GM12878 (cell line): Measurements from ENCODE around the gene PHLDB1. TPM values are rescaled to one million over a fixed set of nuclear protein-coding genes. Genes with fewer than 3 reads are reported as not detected.

Experiments
- ATAC-seq: fragments of 200-7000 bp; cut with Tn5 transposase; 3 replicates; pipeline ENCODE4 v1.9.1; 2020; ENCODE audit warnings: mild to moderate bottlenecking, moderate library complexity
- BruUV-seq: library from RNA; stranded (reverse); fragments of 400-500 nt; replicated peaks from 2 replicates; lab custom pipeline; 2021; lab: Mats Ljungman, UMichigan
- CTCF ChIA-PET: fragments of 300-600 bp; sonication (Branson Sonifier 250); formaldehyde crosslinking; extraction: SDS; loops from one replicate; lab custom pipeline; 2021; ENCODE audit warnings: inconsistent platforms; lab: Yijun Ruan, JAX
- POLR2A ChIA-PET: fragments of 350-600 bp; formaldehyde crosslinking; extraction: SDS; loops from one replicate; lab custom pipeline; 2021; ENCODE audit warnings: inconsistent platforms; lab: Charles Lee
- RAD21 ChIA-PET: fragments of 300-600 bp; sonication (Branson Sonifier 250); formaldehyde crosslinking; loops from one replicate; lab custom pipeline; 2023; ENCODE audit warnings: antibody characterized with exemption; ENCODE audit not compliant: unreplicated experiment; lab: Charles Lee
- SMC1A ChIA-PET: fragments of 300-600 bp; sonication (Branson Sonifier 250); formaldehyde crosslinking; loops from one replicate; lab custom pipeline; 2023; ENCODE audit not compliant: unreplicated experiment, uncharacterized antibody; lab: Charles Lee
- DNase-seq: peaks from one replicate; pipeline ENCODE4 v3.0.0-alpha.2; 2011; ENCODE audit warnings: low read depth, low spot score
- FAIRE-seq: peaks from 3 replicates; lab custom pipeline; 2011; peaks lifted over from hg19 to GRCh38; lab: Jason Lieb, UNC
- H2AFZ ChIP-seq: 2 replicates; pipeline ENCODE4 v1.6.0; 2011; ENCODE audit warnings: low read depth, low read length, control low read depth; ENCODE audit not compliant: control insufficient read depth
- H3K27ac ChIP-seq: 2 replicates; pipeline ENCODE4 v1.5.1; 2011; ENCODE audit warnings: control low read depth; ENCODE audit not compliant: control insufficient read depth, insufficient read depth
- H3K27me3 ChIP-seq, 2 experiments: replicated peaks in 1 of 2; 2 replicates each; pipeline versions ENCODE4 v1.6.0 to v1.6.1; 2011; ENCODE audit warnings: low read length in 1 of 2; ENCODE audit not compliant: control insufficient read depth in 2 of 2, insufficient read depth in 2 of 2
- H3K36me3 ChIP-seq, 2 experiments: 2 replicates each; pipeline ENCODE4 v1.5.1; 2011; ENCODE audit warnings: low read length in 1 of 2; ENCODE audit not compliant: control insufficient read depth in 2 of 2, insufficient read depth in 2 of 2
- H3K4me1 ChIP-seq: 2 replicates; pipeline ENCODE4 v1.6.1; 2011; ENCODE audit warnings: mild to moderate bottlenecking, low read length, moderate library complexity, mixed read lengths; ENCODE audit not compliant: control insufficient read depth, insufficient read depth
- H3K4me2 ChIP-seq: 2 replicates; pipeline ENCODE4 v1.6.0; 2011; ENCODE audit warnings: control low read depth; ENCODE audit not compliant: control insufficient read depth, insufficient read depth
- H3K4me3 ChIP-seq: fragments of 200-600 bp; sonication (generic); 2 replicates; pipeline ENCODE4 v1.5.1; 2016
- H3K79me2 ChIP-seq: 2 replicates; pipeline ENCODE4 v1.6.0; 2011; ENCODE audit warnings: low read length; ENCODE audit not compliant: control insufficient read depth, insufficient read depth
- H3K9ac ChIP-seq: 2 replicates; pipeline ENCODE4 v1.8.0; 2011; ENCODE audit warnings: low read length, control low read depth, mixed read lengths; ENCODE audit not compliant: control insufficient read depth, insufficient read depth
- H3K9me3 ChIP-seq: replicated peaks from 3 replicates; pipeline ENCODE4 v1.5.1; 2011; ENCODE audit warnings: mild to moderate bottlenecking, low read length; ENCODE audit not compliant: control insufficient read depth, insufficient read depth
- H4K20me1 ChIP-seq: 2 replicates; pipeline ENCODE4 v1.6.0; 2011; ENCODE audit not compliant: control insufficient read depth, insufficient read depth
- MYB ChIP-seq: fragments of 150-350 bp; IDR thresholded peaks from 2 replicates; pipeline ENCODE4 v1.6.1; 2014; ENCODE audit warnings: mild to moderate bottlenecking, low read depth, low read length, borderline replicate concordance
- NR2C1 ChIP-seq: fragments of 450-650 bp; IDR thresholded peaks from 2 replicates; pipeline ENCODE4 v1.6.1; 2017; ENCODE audit warnings: antibody characterized with exemption, mild to moderate bottlenecking, moderate library complexity
- NR2F1 ChIP-seq: fragments of 450-650 bp; conservative IDR thresholded peaks from 2 replicates; pipeline ENCODE4 v1.6.1; 2017; ENCODE audit warnings: mild to moderate bottlenecking
- RAD21 ChIP-seq: IDR thresholded peaks from 2 replicates; pipeline ENCODE4 v1.6.1; 2011; ENCODE audit warnings: mild to moderate bottlenecking, low read depth, low read length, moderate library complexity; ENCODE audit not compliant: insufficient read depth
- SMAD1 ChIP-seq: fragments of 450-650 bp; IDR thresholded peaks from 2 replicates; pipeline ENCODE4 v1.6.1; 2018; ENCODE audit warnings: mild to moderate bottlenecking, low read depth; ENCODE audit not compliant: partially characterized antibody
- SMAD5 ChIP-seq: IDR thresholded peaks from 2 replicates; pipeline ENCODE4 v1.6.1; 2016; ENCODE audit warnings: antibody characterized with exemption, low read depth
- ZBED1 ChIP-seq: IDR thresholded peaks from 2 replicates; pipeline ENCODE4 v1.6.1; 2016; ENCODE audit warnings: borderline replicate concordance
- ZNF384 ChIP-seq: IDR thresholded peaks from 2 replicates; pipeline ENCODE4 v1.6.1; 2012; ENCODE audit warnings: low read depth, mild to moderate bottlenecking, low read length, improper control_type of control experiment, borderline replicate concordance
- WGBS: methylation state at CpG from one replicate; pipeline ENCODE4 v1.1.6; 2016; ENCODE audit warnings: low lambda C conversion rate; ENCODE audit not compliant: insufficient replicate concordance, insufficient coverage; ENCODE audit errors: missing lambda C conversion rate; 5-methylcytosine and 5-hydroxymethylcytosine counted together
- in situ Hi-C: fragments of 300-500 bp; cut with MboI; formaldehyde crosslinking; loops from 9 replicates; pipeline ENCODE4 v1.14.3; 2018; ENCODE audit warnings: mixed read lengths
- intact Hi-C: fragments of 100-400 bp; cut with micrococcal nuclease; formaldehyde crosslinking; loops from one replicate; pipeline ENCODE4 v1.14.2; 2022; ENCODE audit not compliant: unreplicated experiment
- polyA plus RNA-seq, 11 experiments: library from polyadenylated mRNA; depleted of rRNA in 4 of 11; unstranded in 6 of 11; stranded (reverse) in 5 of 11; fragments of >200 nt; fragmentation: Nextera tagmentation in 4 of 11; fragmentation: Illumina TruSeq in 1 of 11; extraction: Ambion mirVana in 4 of 11; extraction: Trizol in 1 of 11; gene quantifications; 1 replicate in 1 of 11; 2 replicates in 10 of 11; pipeline versions ENCODE4 v1.2.1 to v1.2.3, GENCODE V29; 2011 to 2016; ENCODE audit warnings: inconsistent platforms in 2 of 11, missing spikeins in 2 of 11, low read depth in 1 of 11
- total RNA-seq, 4 experiments: library from RNA; depleted of rRNA in 3 of 4; stranded (reverse); fragments of >200 nt in 3 of 4; fragmentation: Illumina TruSeq in 1 of 4; extraction: Trizol in 1 of 4; gene quantifications; 2 replicates each; pipeline versions ENCODE4 v1.2.1 to v1.2.3, GENCODE V29; 2013 to 2021
- TF ChIP-seq, protein P1 (sequence below), 3 experiments: IDR thresholded peaks in 2 of 3; conservative IDR thresholded peaks in 1 of 3; 2 replicates each; pipeline ENCODE4 v1.5.1; 2011; ENCODE audit warnings: low read depth in 3 of 3, low read length in 3 of 3, mild to moderate bottlenecking in 3 of 3, control low read depth in 2 of 3, moderate library complexity in 2 of 3, inconsistent platforms in 1 of 3, mixed read lengths in 1 of 3; ENCODE audit not compliant: control insufficient read depth in 2 of 3, insufficient read depth in 1 of 3; ENCODE audit errors: extremely low read depth in 1 of 3
- TF ChIP-seq, protein P2 (sequence below): IDR thresholded peaks from 2 replicates; pipeline ENCODE4 v1.6.1; 2012; ENCODE audit warnings: mild to moderate bottlenecking, low read depth, low read length

Gene PHLDB1
- total and polyA plus RNA-seq, 10 of the 15 experiments (the other 5 are each of a cell fraction or from before 2014, with no cell fraction given), result 0.03 to 0.26 (median 0.18) TPM; not detected in 4

DNA sequence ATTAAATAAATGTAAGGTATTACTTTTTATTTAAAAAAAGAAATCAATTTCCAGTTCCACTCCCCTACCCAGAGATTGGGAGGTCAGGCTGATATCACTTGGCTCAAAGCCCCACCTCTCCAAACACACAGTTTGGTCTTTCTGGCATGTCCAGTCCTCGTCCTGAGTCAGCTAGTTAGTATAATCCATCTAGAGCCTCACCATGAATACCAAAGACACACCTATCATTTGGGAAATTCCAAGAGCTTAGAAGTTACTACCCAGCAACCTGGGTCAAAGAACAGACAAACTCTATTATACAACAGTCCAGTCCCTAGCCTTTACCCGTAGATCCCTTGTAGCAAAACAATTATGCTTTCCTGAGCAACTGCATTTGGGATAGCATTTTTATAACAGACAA, 62.6 kb downstream of the PHLDB1 start:
- SMC1A ChIA-PET, result interaction anchor here (0.6 to 1.1 kb wide), 2 partner anchors 13 to 114 kb away, joined by 3 read pairs; no protein-coding TSS in a partner anchor
- WGBS, result 35% methylated on average over 2 of the region's 2 CpGs
- Histone ChIP-seq H3K9me3 (no peaks in the 10 kb centered on the region; the same call in 2 of the 3 replicates), H3K4me1 (no peaks in the 10 kb centered on the region), H3K36me3 (no peaks in the 10 kb centered on the region), H4K20me1 (no peaks in the 10 kb centered on the region), H3K79me2 (no peaks in the 10 kb centered on the region), H3K9ac (no peak overlapping the region), H2AFZ (no peak overlapping the region), H3K27me3 (peaks cover 0 to 2% of the 10 kb centered on the region in 2 experiments; a peak in 2 of 4 replicates), H3K4me2 (no peak overlapping the region), H3K27ac (no peak overlapping the region), H3K4me3 (no peak overlapping the region)
- RAD21 ChIA-PET, result no interaction called here
- intact Hi-C loops (no loop called here), in situ Hi-C loops (no loop called here)
- BruUV-seq, result no TSS peak
- ATAC-seq (no peak), FAIRE-seq (no peak), DNase-seq (no peak)
- POLR2A ChIA-PET, result interaction anchor here (0.6 kb wide), 1 partner anchor 424 kb away, joined by 3 read pairs; no protein-coding TSS in a partner anchor
- CTCF ChIA-PET, result interaction anchor here (0.5 to 1.3 kb wide), 2 partner anchors 11 to 572 kb away, joined by 3 read pairs; no protein-coding TSS in a partner anchor
- TF ChIP-seq MYB (no peak), NR2C1 (no peak), SMAD5 (no peak), RAD21 (no peak), SMAD1 (no peak), ZNF384 (no peak), NR2F1 (no peak), ZBED1 (no peak)
- TF ChIP-seq, protein P1, sequence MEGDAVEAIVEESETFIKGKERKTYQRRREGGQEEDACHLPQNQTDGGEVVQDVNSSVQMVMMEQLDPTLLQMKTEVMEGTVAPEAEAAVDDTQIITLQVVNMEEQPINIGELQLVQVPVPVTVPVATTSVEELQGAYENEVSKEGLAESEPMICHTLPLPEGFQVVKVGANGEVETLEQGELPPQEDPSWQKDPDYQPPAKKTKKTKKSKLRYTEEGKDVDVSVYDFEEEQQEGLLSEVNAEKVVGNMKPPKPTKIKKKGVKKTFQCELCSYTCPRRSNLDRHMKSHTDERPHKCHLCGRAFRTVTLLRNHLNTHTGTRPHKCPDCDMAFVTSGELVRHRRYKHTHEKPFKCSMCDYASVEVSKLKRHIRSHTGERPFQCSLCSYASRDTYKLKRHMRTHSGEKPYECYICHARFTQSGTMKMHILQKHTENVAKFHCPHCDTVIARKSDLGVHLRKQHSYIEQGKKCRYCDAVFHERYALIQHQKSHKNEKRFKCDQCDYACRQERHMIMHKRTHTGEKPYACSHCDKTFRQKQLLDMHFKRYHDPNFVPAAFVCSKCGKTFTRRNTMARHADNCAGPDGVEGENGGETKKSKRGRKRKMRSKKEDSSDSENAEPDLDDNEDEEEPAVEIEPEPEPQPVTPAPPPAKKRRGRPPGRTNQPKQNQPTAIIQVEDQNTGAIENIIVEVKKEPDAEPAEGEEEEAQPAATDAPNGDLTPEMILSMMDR (IDR thresholded peaks at IDR 0.05 in 2 of 3, conservative IDR thresholded peaks at IDR 0.05 in 1 of 3; ENCODE audit: control insufficient read depth in 2 of 3, extremely low read depth in 1 of 3, insufficient read depth in 1 of 3, low read depth in 3 of 3, low read length in 3 of 3), result no peak
- TF ChIP-seq, protein P2, sequence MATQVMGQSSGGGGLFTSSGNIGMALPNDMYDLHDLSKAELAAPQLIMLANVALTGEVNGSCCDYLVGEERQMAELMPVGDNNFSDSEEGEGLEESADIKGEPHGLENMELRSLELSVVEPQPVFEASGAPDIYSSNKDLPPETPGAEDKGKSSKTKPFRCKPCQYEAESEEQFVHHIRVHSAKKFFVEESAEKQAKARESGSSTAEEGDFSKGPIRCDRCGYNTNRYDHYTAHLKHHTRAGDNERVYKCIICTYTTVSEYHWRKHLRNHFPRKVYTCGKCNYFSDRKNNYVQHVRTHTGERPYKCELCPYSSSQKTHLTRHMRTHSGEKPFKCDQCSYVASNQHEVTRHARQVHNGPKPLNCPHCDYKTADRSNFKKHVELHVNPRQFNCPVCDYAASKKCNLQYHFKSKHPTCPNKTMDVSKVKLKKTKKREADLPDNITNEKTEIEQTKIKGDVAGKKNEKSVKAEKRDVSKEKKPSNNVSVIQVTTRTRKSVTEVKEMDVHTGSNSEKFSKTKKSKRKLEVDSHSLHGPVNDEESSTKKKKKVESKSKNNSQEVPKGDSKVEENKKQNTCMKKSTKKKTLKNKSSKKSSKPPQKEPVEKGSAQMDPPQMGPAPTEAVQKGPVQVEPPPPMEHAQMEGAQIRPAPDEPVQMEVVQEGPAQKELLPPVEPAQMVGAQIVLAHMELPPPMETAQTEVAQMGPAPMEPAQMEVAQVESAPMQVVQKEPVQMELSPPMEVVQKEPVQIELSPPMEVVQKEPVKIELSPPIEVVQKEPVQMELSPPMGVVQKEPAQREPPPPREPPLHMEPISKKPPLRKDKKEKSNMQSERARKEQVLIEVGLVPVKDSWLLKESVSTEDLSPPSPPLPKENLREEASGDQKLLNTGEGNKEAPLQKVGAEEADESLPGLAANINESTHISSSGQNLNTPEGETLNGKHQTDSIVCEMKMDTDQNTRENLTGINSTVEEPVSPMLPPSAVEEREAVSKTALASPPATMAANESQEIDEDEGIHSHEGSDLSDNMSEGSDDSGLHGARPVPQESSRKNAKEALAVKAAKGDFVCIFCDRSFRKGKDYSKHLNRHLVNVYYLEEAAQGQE, result no peak
